ENCODE measurements around the gene SCPEP1. TPM values are rescaled to one million over a fixed set of nuclear protein-coding genes. Genes with fewer than 3 reads are reported as not detected.
"Not testable (repeated sequence)": the region's sequence is repeated elsewhere in the genome, so short reads cannot be mapped to it uniquely, and the experiment has no call there.

Gene SCPEP1
- 7.2 and 8.3 TPM in 2 replicates for total RNA-seq

GRCh38 chr17:56977673-56978395 lies at the start of gene SCPEP1:
Gene SCPEP1 (plus strand): TSS chr17:56978131. CDS start chr17:56978160, 29 bp downstream.
- peak; percentile 93 for DNase-seq
- Mint-ChIP-seq H3K9me3 (no peaks in the 10 kb centered on the region), H3K36me3 (ENCODE audit: low read depth) (no peaks in the 10 kb centered on the region), H3K4me1 (peaks cover 21% of the 10 kb centered on the region), H3K27ac (peak within 1 kb of the TSS; percentile 87), H3K4me3 (peak within 1 kb of the TSS; percentile 90), H3K27me3 (peaks cover 29% of the 10 kb centered on the region)
- intact Hi-C loops (cut with micrococcal nuclease), result loop anchor here (1.0 kb wide), 2 partner anchors 17 to 108 kb away; partner anchors contain the start of gene COIL

- intact Hi-C loops (cut with micrococcal nuclease), result no loop called here
- H3K36me3 Mint-ChIP-seq (ENCODE audit: low read depth), result peaks cover 10% of the 10 kb centered on the region
- peaks cover 8% of the 10 kb centered on the region for H3K9me3 Mint-ChIP-seq
- no peak for DNase-seq
- H3K4me3 Mint-ChIP-seq, result no peak overlapping the region
- H3K27ac Mint-ChIP-seq, result no peak overlapping the region
- H3K4me1 Mint-ChIP-seq, result no peaks in the 10 kb centered on the region
- H3K27me3 Mint-ChIP-seq, result peaks cover 1% of the 10 kb centered on the region
Measured at GRCh38 chr17:56928586-56928985, 49.3 kb upstream of the SCPEP1 start.

GRCh38 chr17:56929362-56929969 lies 48.5 kb upstream of the SCPEP1 start:
- Mint-ChIP-seq H3K36me3 (ENCODE audit: low read depth) (peaks cover 18% of the 10 kb centered on the region), H3K27me3 (peaks cover 1% of the 10 kb centered on the region), H3K4me3 (no peak overlapping the region), H3K27ac (no peak overlapping the region), H3K9me3 (peaks cover 8% of the 10 kb centered on the region), H3K4me1 (peaks cover 2% of the 10 kb centered on the region)
- intact Hi-C loops (cut with micrococcal nuclease), result no loop called here
- DNase-seq, result no peak

- Mint-ChIP-seq H3K36me3 (ENCODE audit: low read depth) (peaks cover 21% of the 10 kb centered on the region), H3K9me3 (peaks cover 7% of the 10 kb centered on the region), H3K27ac (no peak overlapping the region), H3K27me3 (no peaks in the 10 kb centered on the region), H3K4me1 (peaks cover 4% of the 10 kb centered on the region), H3K4me3 (no peak overlapping the region)
- DNase-seq, result no peak
- intact Hi-C loops (cut with micrococcal nuclease), result no loop called here
Measured at GRCh38 chr17:56930739-56931337, 47.1 kb upstream of the SCPEP1 start.

GRCh38 chr17:56933151-56933745 lies 44.7 kb upstream of the SCPEP1 start:
- DNase-seq, result no peak
- Mint-ChIP-seq H3K36me3 (ENCODE audit: low read depth) (peaks cover 34% of the 10 kb centered on the region), H3K4me1 (peaks cover 15% of the 10 kb centered on the region), H3K4me3 (no peak overlapping the region), H3K27me3 (no peaks in the 10 kb centered on the region), H3K9me3 (peaks cover 4% of the 10 kb centered on the region), H3K27ac (no peak overlapping the region)
- intact Hi-C loops (cut with micrococcal nuclease), result no loop called here

- intact Hi-C loops (cut with micrococcal nuclease), result no loop called here
- Mint-ChIP-seq H3K4me1 (peaks cover 21% of the 10 kb centered on the region), H3K36me3 (ENCODE audit: low read depth) (peaks cover 40% of the 10 kb centered on the region), H3K9me3 (peaks cover 4% of the 10 kb centered on the region), H3K4me3 (no peak overlapping the region), H3K27me3 (no peaks in the 10 kb centered on the region), H3K27ac (no peak overlapping the region)
- DNase-seq, result no peak
Measured at GRCh38 chr17:56933868-56934267, 44.1 kb upstream of the SCPEP1 start.

GRCh38 chr17:56934280-56934679 lies 43.7 kb upstream of the SCPEP1 start:
- no peak overlapping the region for H3K27ac Mint-ChIP-seq
- peaks cover 21% of the 10 kb centered on the region for H3K4me1 Mint-ChIP-seq
- peaks cover 43% of the 10 kb centered on the region for H3K36me3 Mint-ChIP-seq (ENCODE audit: low read depth)
- H3K9me3 Mint-ChIP-seq, result peaks cover 4% of the 10 kb centered on the region
- H3K4me3 Mint-ChIP-seq, result no peak overlapping the region
- no peak for DNase-seq
- H3K27me3 Mint-ChIP-seq, result no peaks in the 10 kb centered on the region
- intact Hi-C loops (cut with micrococcal nuclease), result no loop called here

- Mint-ChIP-seq H3K36me3 (ENCODE audit: low read depth) (peaks cover 48% of the 10 kb centered on the region), H3K4me1 (peaks cover 21% of the 10 kb centered on the region), H3K27me3 (no peaks in the 10 kb centered on the region), H3K9me3 (peaks cover 4% of the 10 kb centered on the region), H3K4me3 (no peak overlapping the region), H3K27ac (no peak overlapping the region)
- DNase-seq, result no peak
- intact Hi-C loops (cut with micrococcal nuclease), result no loop called here
Measured at GRCh38 chr17:56935461-56935860, 42.5 kb upstream of the SCPEP1 start.

GRCh38 chr17:56936697-56937322 lies 41.1 kb upstream of the SCPEP1 start:
- DNase-seq, result no peak
- no peaks in the 10 kb centered on the region for H3K27me3 Mint-ChIP-seq
- no peak overlapping the region for H3K27ac Mint-ChIP-seq
- peaks cover 21% of the 10 kb centered on the region for H3K4me1 Mint-ChIP-seq
- H3K9me3 Mint-ChIP-seq, result peaks cover 4% of the 10 kb centered on the region
- H3K36me3 Mint-ChIP-seq (ENCODE audit: low read depth), result peaks cover 51% of the 10 kb centered on the region
- intact Hi-C loops (cut with micrococcal nuclease), result no loop called here
- no peak overlapping the region for H3K4me3 Mint-ChIP-seq

- Mint-ChIP-seq H3K27ac (peak overlapping the region; percentile 82), H3K4me3 (peak overlapping the region; percentile 49), H3K27me3 (no peaks in the 10 kb centered on the region), H3K4me1 (peaks cover 21% of the 10 kb centered on the region), H3K36me3 (ENCODE audit: low read depth) (peaks cover 56% of the 10 kb centered on the region), H3K9me3 (peaks cover under 1% of the 10 kb centered on the region)
- intact Hi-C loops (cut with micrococcal nuclease), result no loop called here
- no peak for DNase-seq
Measured at GRCh38 chr17:56937687-56938086, 40.2 kb upstream of the SCPEP1 start.

- Mint-ChIP-seq H3K4me3 (peak overlapping the region; percentile 49), H3K36me3 (ENCODE audit: low read depth) (peaks cover 59% of the 10 kb centered on the region), H3K4me1 (peaks cover 21% of the 10 kb centered on the region), H3K27ac (peak overlapping the region; percentile 82)
- H3K9me3 Mint-ChIP-seq; DNase-seq; intact Hi-C loops (cut with micrococcal nuclease); H3K27me3 Mint-ChIP-seq: not testable (repeated sequence)
Measured at GRCh38 chr17:56938206-56938605, 39.7 kb upstream of the SCPEP1 start.

GRCh38 chr17:56939869-56940484 lies 38.0 kb upstream of the SCPEP1 start:
- H3K27ac Mint-ChIP-seq, result peak overlapping the region; percentile 63
- no peaks in the 10 kb centered on the region for H3K9me3 Mint-ChIP-seq
- intact Hi-C loops (cut with micrococcal nuclease), result loop anchor here (1.0 to 10.0 kb wide), 4 partner anchors 49 to 345 kb away; partner anchors contain the start of genes C17orf67, DGKE and NOG
- peaks cover 55% of the 10 kb centered on the region for H3K36me3 Mint-ChIP-seq (ENCODE audit: low read depth)
- no peaks in the 10 kb centered on the region for H3K27me3 Mint-ChIP-seq
- H3K4me3 Mint-ChIP-seq, result no peak overlapping the region
- peaks cover 19% of the 10 kb centered on the region for H3K4me1 Mint-ChIP-seq
- peak; percentile 70 for DNase-seq

GRCh38 chr17:56943505-56944125 lies 34.3 kb upstream of the SCPEP1 start:
- DNase-seq, result no peak
- Mint-ChIP-seq H3K4me3 (no peak overlapping the region), H3K36me3 (ENCODE audit: low read depth) (peaks cover 56% of the 10 kb centered on the region), H3K27me3 (no peaks in the 10 kb centered on the region), H3K4me1 (peaks cover 5% of the 10 kb centered on the region), H3K9me3 (no peaks in the 10 kb centered on the region), H3K27ac (no peak overlapping the region)
- intact Hi-C loops (cut with micrococcal nuclease), result loop anchor here (5.0 to 10.0 kb wide), 2 partner anchors 111 to 349 kb away; partner anchors contain the start of genes C17orf67, DGKE and NOG
